Posterior cingulate gyrus (tissue), 11 donors: ENCODE measurements around the gene SDK2.

Experiments used
- DNase-seq, 10 donors: peaks; one replicate each; pipeline versions ENCODE4 v3.0.0 to v3.0.0-alpha.2; 2020 to 2021; ENCODE audit warnings: mixed read lengths in 3 of 10
- intact Hi-C: fragments of 100-400 bp; cut with DNase I; formaldehyde crosslinking; loops from one replicate; pipeline ENCODE4 v1.15.1; 2023

Gene SDK2

GRCh38 chr17:73286863-73287296 is 357.4 kb downstream of the SDK2 start:
- intact Hi-C loops, result no loop called here
- peak in 1 of 10 donors; percentile 76 for DNase-seq

DNA sequence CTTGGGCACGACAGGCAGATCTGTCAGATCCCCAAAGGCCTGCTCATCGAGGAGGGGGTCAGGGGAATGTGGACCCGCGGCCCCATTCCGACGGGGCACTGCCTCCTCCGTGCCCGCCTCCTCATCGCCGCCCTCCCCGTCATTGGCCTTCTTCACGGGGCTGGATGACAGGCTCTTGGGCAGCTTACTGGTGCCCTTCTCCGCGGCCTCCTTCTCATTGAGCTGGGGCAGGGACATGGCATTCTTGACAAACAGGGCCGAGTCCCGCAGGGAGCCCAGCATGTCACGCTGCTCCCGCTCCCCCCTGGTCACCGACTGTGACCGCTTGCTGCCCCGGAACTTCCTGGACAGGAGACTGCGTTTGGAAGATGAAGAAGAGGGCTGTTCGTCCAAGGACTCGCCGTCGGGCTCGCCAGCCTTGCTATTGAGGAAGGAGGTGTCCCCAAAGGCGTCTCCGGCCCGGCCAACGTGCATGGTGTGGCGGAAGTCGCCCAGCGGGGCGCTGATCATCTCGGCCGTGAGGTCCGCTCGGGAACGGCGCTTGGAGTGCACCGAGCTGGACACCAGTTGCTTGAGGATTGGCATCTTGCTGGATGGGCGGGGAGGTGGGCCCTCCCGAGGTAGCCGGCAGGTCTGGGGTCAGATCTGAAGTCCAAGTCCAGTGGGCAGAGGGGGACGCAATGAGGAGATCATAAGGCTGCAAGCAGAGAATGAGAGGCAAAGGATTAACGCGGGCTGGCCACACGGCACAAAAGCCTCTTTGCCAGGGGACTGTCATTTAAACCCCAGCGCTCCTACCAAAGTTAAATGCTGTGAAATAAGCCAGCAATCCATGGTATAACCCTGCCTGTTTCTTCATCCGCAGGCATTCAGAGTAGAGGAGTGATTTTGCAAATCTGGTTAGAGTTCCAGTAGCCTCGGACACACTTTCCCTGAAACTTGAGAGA is 358.1 kb downstream of the SDK2 start:
- peak in 1 of 10 donors; percentile 22 for DNase-seq
- intact Hi-C loops, result no loop called here

DNA sequence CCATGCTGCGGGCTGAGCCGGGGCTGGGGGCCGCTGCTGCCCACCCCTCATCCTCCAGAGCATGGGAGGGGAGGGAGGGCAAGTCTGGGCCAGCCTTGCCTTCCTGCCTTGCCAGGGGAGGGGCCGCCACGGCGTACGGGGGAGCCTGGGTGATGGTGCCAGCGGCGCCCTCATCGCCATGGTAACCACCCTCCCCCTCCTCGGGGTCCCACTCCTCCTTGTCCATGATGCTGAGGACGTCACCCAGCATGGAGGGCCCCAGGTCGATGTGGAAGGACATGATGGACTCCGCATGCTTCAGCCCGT is 358.7 kb downstream of the SDK2 start:
- intact Hi-C loops, result no loop called here
- DNase-seq, result no peak

GRCh38 chr17:73284906-73285602 is 359.2 kb downstream of the SDK2 start:
- DNase-seq, result peak in 1 of 10 donors; percentile 61
- intact Hi-C loops, result no loop called here
